HepG2 (cell line): Measurements from ENCODE around the gene CADPS2. TPM values are rescaled to one million over a fixed set of nuclear protein-coding genes. Genes with fewer than 3 reads are reported as not detected.
A peak's percentile ranks its signal among the peaks of the same experiment; 100 is the strongest.

ENCODE experiments used
- AGO2 ChIP-seq: fragments of 200-400 bp; formaldehyde crosslinking; optimal IDR thresholded peaks from 2 replicates; pipeline ENCODE3; 2017; ENCODE audit warnings: mild to moderate bottlenecking, low read depth, low read length, moderate library complexity
- CBX2 ChIP-seq, 2 experiments: fragments of 200-600 bp in 1 of 2; sonication (generic); formaldehyde crosslinking in 1 of 2; IDR thresholded peaks; 2 replicates each; pipeline versions ENCODE4 v1.7.0 to v1.8.1; 2018 to 2022; ENCODE audit warnings: low read depth in 2 of 2, low read length in 1 of 2, mild to moderate bottlenecking in 1 of 2, missing genetic modification reagents in 1 of 2
- CSRNP2 ChIP-seq: sonication (generic); formaldehyde crosslinking; conservative IDR thresholded peaks from 2 replicates; pipeline ENCODE4 v1.8.0; 2022; ENCODE audit warnings: low read depth, missing genetic modification reagents
- CTCF ChIP-seq: sonication (generic); formaldehyde crosslinking; IDR thresholded peaks from 2 replicates; pipeline ENCODE4 v1.5.0; 2020; ENCODE audit warnings: mild to moderate bottlenecking, missing genetic modification reagents, moderate library complexity
- HES4 ChIP-seq: sonication (generic); formaldehyde crosslinking; IDR thresholded peaks from 2 replicates; pipeline ENCODE4 v1.9.0; 2021; ENCODE audit warnings: mild to moderate bottlenecking, missing genetic modification reagents, borderline replicate concordance
- IRF2 ChIP-seq: IDR thresholded peaks from 2 replicates; pipeline ENCODE4 v1.6.1; 2018; ENCODE audit warnings: missing genetic modification reagents, missing compliant biosample characterization
- MEF2D ChIP-seq: sonication (generic); formaldehyde crosslinking; IDR thresholded peaks from 2 replicates; pipeline ENCODE4 v1.5.1; 2020; ENCODE audit warnings: mild to moderate bottlenecking, missing genetic modification reagents
- MXD3 ChIP-seq: IDR thresholded peaks from 2 replicates; pipeline ENCODE4 v1.6.1; 2016; ENCODE audit warnings: mild to moderate bottlenecking, missing biosample characterization, missing genetic modification reagents
- NCOA2 ChIP-seq: sonication (generic); formaldehyde crosslinking; IDR thresholded peaks from 2 replicates; pipeline ENCODE4 v1.8.0; 2022; ENCODE audit warnings: inconsistent platforms
- NFE2L1 ChIP-seq: sonication (generic); formaldehyde crosslinking; IDR thresholded peaks from 2 replicates; pipeline ENCODE4 v1.4.0; 2020; ENCODE audit warnings: missing genetic modification reagents, mild to moderate bottlenecking, borderline replicate concordance
- NR1H2 ChIP-seq: sonication (generic); formaldehyde crosslinking; IDR thresholded peaks from 2 replicates; pipeline ENCODE4 v1.8.1; 2022; ENCODE audit warnings: low read depth, missing genetic modification reagents, borderline replicate concordance
- PRPF4 ChIP-seq: fragments of 200-400 bp; formaldehyde crosslinking; IDR thresholded peaks from 2 replicates; pipeline ENCODE4 v1.6.1; 2016; ENCODE audit warnings: low read length, low read depth; ENCODE audit not compliant: poor library complexity, severe bottlenecking
- TFDP1 ChIP-seq: IDR thresholded peaks from 2 replicates; pipeline ENCODE4 v1.6.1; 2016; ENCODE audit warnings: missing compliant biosample characterization, missing genetic modification reagents, borderline replicate concordance
- ZBTB46 ChIP-seq: sonication (generic); formaldehyde crosslinking; IDR thresholded peaks from 2 replicates; pipeline ENCODE4 v1.4.0; 2020; ENCODE audit warnings: mild to moderate bottlenecking, missing genetic modification reagents, borderline replicate concordance
- ZNF33A ChIP-seq: sonication (generic); formaldehyde crosslinking; IDR thresholded peaks from 2 replicates; pipeline ENCODE4 v1.5.1; 2020; ENCODE audit warnings: missing genetic modification reagents, mild to moderate bottlenecking, moderate library complexity, borderline replicate concordance
- ZNF34 ChIP-seq: sonication (generic); formaldehyde crosslinking; IDR thresholded peaks from 2 replicates; pipeline ENCODE4 v1.4.0; 2020; ENCODE audit warnings: mild to moderate bottlenecking, missing genetic modification reagents, borderline replicate concordance
- ZNF451 ChIP-seq: sonication (generic); formaldehyde crosslinking; IDR thresholded peaks from 2 replicates; pipeline ENCODE4 v1.5.0; 2020; ENCODE audit warnings: mild to moderate bottlenecking, missing genetic modification reagents
- ZNF781 ChIP-seq: sonication (generic); formaldehyde crosslinking; IDR thresholded peaks from 2 replicates; pipeline ENCODE4 v1.5.1; 2020; ENCODE audit warnings: borderline replicate concordance, mild to moderate bottlenecking, missing genetic modification reagents; ENCODE audit errors: not compliant biosample characterization
- ZXDC ChIP-seq: sonication (generic); formaldehyde crosslinking; IDR thresholded peaks from 2 replicates; pipeline ENCODE4 v1.5.0; 2020; ENCODE audit warnings: mild to moderate bottlenecking, missing genetic modification reagents
- polyA plus RNA-seq, 8 experiments: library from polyadenylated mRNA; depleted of rRNA in 3 of 8; stranded (reverse) in 7 of 8; unstranded in 1 of 8; fragments of >200 nt; fragmentation: Illumina TruSeq in 4 of 8; extraction: Trizol in 4 of 8; gene quantifications; 2 replicates each; pipeline versions ENCODE4 v1.2.1 to v1.2.3, GENCODE V29; 2011 to 2016; ENCODE audit warnings: low read depth in 4 of 8, missing spikeins in 1 of 8, mixed read lengths in 1 of 8; ENCODE audit not compliant: insufficient read depth in 1 of 8
- total RNA-seq, 5 experiments: library from RNA; depleted of rRNA; stranded (reverse); fragments of >200 nt; fragmentation: Illumina TruSeq; extraction: Trizol; gene quantifications; 2 replicates each; pipeline ENCODE4 v1.2.3, GENCODE V29; 2016; ENCODE audit warnings: low read depth in 1 of 5

CADPS2 gene
- total and polyA plus RNA-seq, 2 of the 13 experiments (the other 11 are each of a cell fraction or from before 2014, with no cell fraction given) = 17.6 to 43.8 TPM

- no peak for TF ChIP-seq ZXDC (CRISPR knock-in tag)
- no peak for TF ChIP-seq PRPF4
- TF ChIP-seq CBX2 (IDR thresholded peaks at IDR 0.05; ENCODE audit: low read depth, low read length) = no peak
- no peak for TF ChIP-seq CBX2 (CRISPR knock-in tag; IDR thresholded peaks at IDR 0.05; ENCODE audit: low read depth)
- no peak for TF ChIP-seq MXD3
- TF ChIP-seq AGO2 = no peak
- no peak for TF ChIP-seq NR1H2
- TF ChIP-seq ZNF33A (CRISPR knock-in tag) = no peak
- TF ChIP-seq ZBTB46 (CRISPR knock-in tag) = 0 out of 2 replicates have a peak, but pooled peaks have one; percentile 3
- TF ChIP-seq ZNF781 (CRISPR knock-in tag) = peak; percentile 23
- TF ChIP-seq NCOA2 = no peak
- peak; percentile 70 for TF ChIP-seq CTCF (CRISPR knock-in tag)
- no peak for TF ChIP-seq ZNF34
- peak; percentile 66; the same call in 1 of the 2 replicates for TF ChIP-seq TFDP1 (CRISPR knock-in tag)
- TF ChIP-seq HES4 (CRISPR knock-in tag) = no peak
- TF ChIP-seq CSRNP2 (CRISPR knock-in tag) = no peak
- TF ChIP-seq MEF2D = peak; percentile 11; the same call in 1 of the 2 replicates
- no peak for TF ChIP-seq ZNF451 (CRISPR knock-in tag)
- TF ChIP-seq IRF2 (CRISPR knock-in tag) = peak; percentile 26; the same call in 1 of the 2 replicates
- no peak for TF ChIP-seq NFE2L1 (CRISPR knock-in tag)
These were observed 938 bp upstream of the CADPS2 start (continued) for GRCh38 chr7:122887198-122887597.
